NB4 (cell line): ENCODE results near the gene HIF1A.

Experiments
- DNase-seq: peaks from one replicate; pipeline ENCODE4 v3.0.0; 2010; ENCODE audit warnings: low read depth
- H3K4me3 ChIP-seq: one replicate; pipeline ENCODE4 v1.5.1; 2011; ENCODE audit warnings: mild to moderate bottlenecking, low read depth, low read length, moderate library complexity
- CTCF ChIP-seq: IDR thresholded peaks from one replicate; pipeline ENCODE4 v1.5.1; 2012; ENCODE audit warnings: low read depth, low read length
- MAX ChIP-seq: IDR thresholded peaks from 2 replicates; pipeline ENCODE4 v1.6.1; 2011; ENCODE audit warnings: low read depth, low read length
- MYC ChIP-seq: IDR thresholded peaks from 2 replicates; pipeline ENCODE4 v1.6.1; 2011; ENCODE audit warnings: low read depth, low read length
- POLR2A ChIP-seq: IDR thresholded peaks from 2 replicates; pipeline ENCODE4 v1.6.1; 2011; ENCODE audit warnings: mild to moderate bottlenecking; ENCODE audit not compliant: insufficient read length; ENCODE audit errors: extremely low read depth

The HIF1A gene

GRCh38 chr14:61675291-61675690 is 20.0 kb upstream of the HIF1A start:
- TF ChIP-seq POLR2A (no peak), MYC (no peak), MAX (no peak), CTCF (no peak)
- DNase-seq, result no peak

GRCh38 chr14:61677479-61677878 is 17.8 kb upstream of the HIF1A start:
- TF ChIP-seq MAX (no peak), MYC (no peak), CTCF (no peak), POLR2A (no peak)
- H3K4me3 ChIP-seq, result no peak overlapping the region
- DNase-seq, result no peak

More at GRCh38 chr14:61675291-61675690, 20.0 kb upstream of the HIF1A start:
- no peak overlapping the region for H3K4me3 ChIP-seq

- TF ChIP-seq CTCF (no peak), POLR2A (no peak), MAX (no peak), MYC (no peak)
- DNase-seq, result no peak
Observed at GRCh38 chr14:61678975-61679374, 16.3 kb upstream of the HIF1A start.

GRCh38 chr14:61681413-61681812 is 13.9 kb upstream of the HIF1A start:
- no peak overlapping the region for H3K4me3 ChIP-seq
- TF ChIP-seq MYC, result no peak
- TF ChIP-seq POLR2A, result no peak
- no peak for TF ChIP-seq CTCF
- no peak for TF ChIP-seq MAX
- no peak for DNase-seq

More at GRCh38 chr14:61678975-61679374, 16.3 kb upstream of the HIF1A start:
- no peak overlapping the region for H3K4me3 ChIP-seq

GRCh38 chr14:61683108-61683507 is 12.2 kb upstream of the HIF1A start:
- TF ChIP-seq MAX (no peak), CTCF (no peak), MYC (no peak), POLR2A (no peak)

GRCh38 chr14:61690039-61690438 is 5.3 kb upstream of the HIF1A start:
- DNase-seq, result no peak
- no peak overlapping the region for H3K4me3 ChIP-seq
- TF ChIP-seq MAX, result no peak
- TF ChIP-seq CTCF, result no peak
- TF ChIP-seq POLR2A, result no peak
- no peak for TF ChIP-seq MYC

More at GRCh38 chr14:61683108-61683507, 12.2 kb upstream of the HIF1A start:
- DNase-seq, result no peak
- no peak overlapping the region for H3K4me3 ChIP-seq
